Muscle layer of colon (tissue), 2 donors: Measurements from ENCODE around the gene SLC6A19.

Experiments
- H3K27ac ChIP-seq: one replicate; pipeline ENCODE4 v1.7.0; 2013; ENCODE audit warnings: low read depth, mild to moderate bottlenecking, low read length, moderate library complexity
- H3K27me3 ChIP-seq, 2 donors: one replicate each; pipeline ENCODE4 v1.7.0; 2013; ENCODE audit warnings: low read length in 2 of 2, mild to moderate bottlenecking in 2 of 2; ENCODE audit not compliant: insufficient read depth in 2 of 2, control insufficient read depth in 1 of 2
- H3K36me3 ChIP-seq: one replicate; pipeline ENCODE4 v1.7.0; 2013; ENCODE audit warnings: mild to moderate bottlenecking, low read length; ENCODE audit not compliant: insufficient read depth
- H3K4me1 ChIP-seq: one replicate; pipeline ENCODE4 v1.7.0; 2013; ENCODE audit warnings: mild to moderate bottlenecking, low read length; ENCODE audit not compliant: insufficient read depth
- H3K4me3 ChIP-seq, 2 donors: one replicate each; pipeline ENCODE4 v1.7.0; 2013; ENCODE audit warnings: low read length in 2 of 2, low read depth in 1 of 2, mild to moderate bottlenecking in 1 of 2, moderate library complexity in 1 of 2
- H3K9ac ChIP-seq: one replicate; pipeline ENCODE4 v1.7.0; 2013; ENCODE audit warnings: low read length
- H3K9me3 ChIP-seq: one replicate; pipeline ENCODE4 v1.7.0; 2013; ENCODE audit warnings: mild to moderate bottlenecking, low read length
- donor health status: abdominal sarcoma.
- donor health status: Adenocarcinoma of cecum.

The SLC6A19 gene

DNA sequence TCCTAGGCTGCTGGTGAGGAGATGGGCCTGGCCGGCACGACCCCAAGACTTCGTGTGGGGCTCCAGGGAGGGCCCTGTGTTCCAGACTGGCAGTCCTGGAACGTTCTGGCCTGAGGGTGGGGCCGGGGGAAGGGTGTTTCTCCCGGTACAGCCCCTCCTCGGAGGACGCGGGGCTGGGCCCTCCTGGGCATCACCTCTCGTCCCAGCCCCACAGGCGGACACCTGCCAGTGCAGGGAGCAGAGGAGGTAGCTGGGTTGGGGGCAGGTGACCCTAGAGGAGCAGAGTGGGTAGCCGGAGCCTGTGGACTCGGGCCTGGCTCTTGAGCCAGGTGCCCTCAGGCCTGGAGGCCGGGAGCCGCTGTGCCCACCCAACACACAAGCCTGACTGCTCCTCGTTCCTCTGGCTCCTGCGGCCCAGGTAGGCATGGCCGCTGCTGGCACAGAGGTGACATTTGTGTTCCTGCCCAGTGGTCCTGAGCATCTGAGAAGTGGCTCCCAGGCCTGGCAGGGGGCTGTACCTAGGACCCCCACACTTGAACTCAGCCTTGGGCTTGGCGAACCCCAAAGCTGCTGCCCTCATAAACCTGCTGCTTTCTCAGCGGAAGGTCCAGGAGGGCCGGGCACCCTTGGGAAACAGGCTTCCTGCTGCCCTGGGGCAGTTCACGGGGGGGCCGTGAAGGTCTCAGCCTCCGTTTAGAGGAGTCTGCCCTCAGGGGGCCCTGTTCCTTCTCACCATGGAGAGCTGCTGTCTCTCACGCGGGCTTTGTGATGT lies 817 bp downstream of the SLC6A19 start:
- Histone ChIP-seq H3K27me3 (peaks cover 6 to 37% of the 10 kb centered on the region in 2 donors), H3K9ac (no peak overlapping the region), H3K9me3 (no peaks in the 10 kb centered on the region), H3K36me3 (no peaks in the 10 kb centered on the region), H3K4me1 (no peaks in the 10 kb centered on the region), H3K4me3 (no peak overlapping the region), H3K27ac (no peak overlapping the region)

DNA sequence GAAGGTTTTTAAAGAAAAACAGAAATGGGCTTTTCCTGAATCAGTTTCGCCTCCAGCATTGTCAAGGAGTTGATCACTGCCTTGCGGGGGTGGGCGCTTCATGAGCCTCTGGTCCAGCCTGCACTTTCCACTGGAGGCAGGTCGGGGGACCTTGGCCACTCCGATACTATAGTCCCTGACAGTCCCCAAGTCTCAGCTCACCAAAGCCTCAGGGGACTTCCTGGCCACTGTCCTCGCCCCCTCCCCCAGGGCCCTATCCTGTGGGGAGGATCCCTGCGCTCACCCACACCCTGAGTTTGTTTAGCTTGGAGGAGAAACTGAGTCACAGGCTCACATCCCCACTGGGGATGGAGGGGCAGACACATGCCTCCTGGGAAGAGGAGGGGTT lies 1.4 kb downstream of the SLC6A19 start:
- Histone ChIP-seq H3K27ac (no peak overlapping the region), H3K36me3 (no peaks in the 10 kb centered on the region), H3K4me1 (no peaks in the 10 kb centered on the region), H3K9me3 (no peaks in the 10 kb centered on the region), H3K4me3 (no peak overlapping the region), H3K9ac (no peak overlapping the region), H3K27me3 (peaks cover 4 to 37% of the 10 kb centered on the region in 2 donors)

- H3K9me3 ChIP-seq: no peaks in the 10 kb centered on the region
- H3K27ac ChIP-seq: no peak overlapping the region
- no peaks in the 10 kb centered on the region for H3K36me3 ChIP-seq
- no peaks in the 10 kb centered on the region for H3K4me1 ChIP-seq
- no peak overlapping the region for H3K9ac ChIP-seq
- H3K4me3 ChIP-seq: no peak overlapping the region
- H3K27me3 ChIP-seq: peaks cover 0 to 35% of the 10 kb centered on the region in 2 donors
Observed at GRCh38 chr5:1203311-1203967, 2.0 kb downstream of the SLC6A19 start.

GRCh38 chr5:1203968-1204692 lies 2.7 kb downstream of the SLC6A19 start:
- H3K4me1 ChIP-seq: no peaks in the 10 kb centered on the region
- H3K27me3 ChIP-seq: peaks cover 0 to 28% of the 10 kb centered on the region in 2 donors
- H3K27ac ChIP-seq: no peak overlapping the region
- no peak overlapping the region for H3K4me3 ChIP-seq
- no peaks in the 10 kb centered on the region for H3K36me3 ChIP-seq
- H3K9ac ChIP-seq: no peak overlapping the region
- H3K9me3 ChIP-seq: no peaks in the 10 kb centered on the region

GRCh38 chr5:1204693-1205242 lies 3.4 kb downstream of the SLC6A19 start:
- no peaks in the 10 kb centered on the region for H3K36me3 ChIP-seq
- H3K4me3 ChIP-seq: no peak overlapping the region
- H3K4me1 ChIP-seq: no peaks in the 10 kb centered on the region
- no peak overlapping the region for H3K9ac ChIP-seq
- no peak overlapping the region for H3K27ac ChIP-seq
- no peaks in the 10 kb centered on the region for H3K9me3 ChIP-seq
- H3K27me3 ChIP-seq: peaks cover 0 to 24% of the 10 kb centered on the region in 2 donors

- Histone ChIP-seq H3K27ac (no peak overlapping the region), H3K4me1 (no peaks in the 10 kb centered on the region), H3K9ac (no peak overlapping the region), H3K36me3 (no peaks in the 10 kb centered on the region), H3K9me3 (no peaks in the 10 kb centered on the region), H3K27me3 (peaks cover 0 to 24% of the 10 kb centered on the region in 2 donors), H3K4me3 (no peak overlapping the region)
Observed at GRCh38 chr5:1205255-1206180, 4.1 kb downstream of the SLC6A19 start.

DNA sequence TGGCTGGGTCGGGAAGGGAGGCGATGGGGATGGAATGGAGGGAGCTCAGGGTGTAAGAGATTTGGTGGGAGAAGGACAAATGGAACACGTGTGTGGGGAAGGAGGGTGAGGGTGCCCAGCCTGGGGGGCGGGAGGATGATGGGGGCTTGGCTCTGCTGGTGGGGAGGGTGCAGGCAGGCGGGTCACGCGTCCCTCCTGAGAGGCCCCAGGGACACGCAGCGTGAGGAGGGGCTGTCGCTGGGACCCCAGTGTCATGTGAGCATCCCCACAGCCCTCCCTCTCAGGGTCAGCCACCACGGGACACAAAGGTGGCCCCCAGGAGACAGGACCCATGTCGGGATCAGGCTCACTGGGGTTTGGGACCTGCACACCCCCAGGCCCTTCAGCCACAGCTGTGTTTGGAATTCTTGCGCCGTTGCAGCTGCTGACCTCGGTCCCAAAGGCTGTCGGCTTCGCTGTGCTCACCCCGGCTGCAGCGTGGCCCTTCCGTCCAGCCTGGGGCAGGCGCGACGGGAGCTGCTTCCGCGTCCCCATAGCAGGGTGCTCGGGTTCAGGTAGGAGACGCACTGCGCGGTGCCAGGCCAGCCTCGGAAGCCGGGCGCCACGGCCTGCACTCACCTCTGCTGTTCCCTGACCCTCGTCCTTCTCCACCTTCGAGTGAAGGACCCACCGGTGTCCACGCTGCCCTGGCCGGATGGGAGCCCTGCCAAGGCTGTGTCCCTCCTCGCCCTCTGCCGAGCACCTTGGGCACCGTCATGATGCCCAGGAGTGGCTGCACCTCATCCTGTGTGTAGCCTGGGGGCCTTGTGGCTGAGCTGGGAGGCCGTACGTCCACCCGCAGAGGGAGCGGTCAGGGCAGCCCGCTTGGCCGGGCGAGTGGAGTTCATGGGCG lies 5.4 kb downstream of the SLC6A19 start:
- H3K4me1 ChIP-seq: no peaks in the 10 kb centered on the region

GRCh38 chr5:1207555-1207954 lies 6.2 kb downstream of the SLC6A19 start:
- H3K4me1 ChIP-seq: no peaks in the 10 kb centered on the region
- H3K27me3 ChIP-seq: peaks cover 0 to 17% of the 10 kb centered on the region in 2 donors
- no peak overlapping the region for H3K9ac ChIP-seq
- H3K36me3 ChIP-seq: no peaks in the 10 kb centered on the region
- no peaks in the 10 kb centered on the region for H3K9me3 ChIP-seq
- no peak overlapping the region for H3K4me3 ChIP-seq
- H3K27ac ChIP-seq: no peak overlapping the region

More for the DNA sequence above, 5.4 kb downstream of the SLC6A19 start:
- Histone ChIP-seq H3K4me3 (no peak overlapping the region), H3K27me3 (peaks cover 0 to 17% of the 10 kb centered on the region in 2 donors), H3K27ac (no peak overlapping the region), H3K36me3 (no peaks in the 10 kb centered on the region), H3K9ac (no peak overlapping the region), H3K9me3 (no peaks in the 10 kb centered on the region)

DNA sequence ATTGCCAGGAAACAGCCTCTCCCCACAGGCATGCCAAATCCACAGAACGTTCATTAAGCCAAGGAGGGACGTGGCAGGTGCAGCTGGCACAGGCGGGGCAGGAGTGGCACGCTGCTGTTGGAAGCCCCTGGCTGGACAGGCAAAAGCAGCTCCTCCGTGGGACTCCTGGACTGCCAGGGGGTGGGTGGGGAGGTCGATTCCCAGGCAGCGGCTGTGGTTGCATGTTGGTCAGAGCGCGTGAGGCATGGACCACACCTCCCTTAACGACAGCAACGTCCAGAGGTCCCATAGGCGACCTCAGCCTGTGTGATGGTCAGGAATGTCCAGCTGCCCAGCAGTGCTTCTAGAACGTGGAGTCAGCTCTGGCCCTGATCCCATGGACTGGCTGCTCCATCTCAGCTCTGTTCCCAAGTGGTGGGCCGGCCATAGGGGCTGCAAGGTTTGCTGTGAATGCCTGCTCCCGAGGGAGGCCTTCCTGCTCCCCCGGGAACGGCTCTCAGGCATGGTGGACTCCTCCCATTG lies 6.9 kb downstream of the SLC6A19 start:
- H3K4me3 ChIP-seq: no peak overlapping the region
- no peak overlapping the region for H3K9ac ChIP-seq
- peaks cover 0 to 17% of the 10 kb centered on the region in 2 donors for H3K27me3 ChIP-seq

More for the DNA sequence above, 6.9 kb downstream of the SLC6A19 start:
- Histone ChIP-seq H3K27ac (no peak overlapping the region), H3K9me3 (no peaks in the 10 kb centered on the region), H3K4me1 (no peaks in the 10 kb centered on the region), H3K36me3 (no peaks in the 10 kb centered on the region)
